Testis (tissue), 3 donors: ENCODE data around the gene RANBP6. TPM values are rescaled to one million over a fixed set of nuclear protein-coding genes. Genes with fewer than 3 reads are reported as not detected.
"Not testable (repeated sequence)": the region's sequence is repeated elsewhere in the genome, so short reads cannot be mapped to it uniquely, and the experiment has no call there.

ENCODE experiments used
- DNase-seq: peaks from one replicate; pipeline ENCODE4 v3.0.0-alpha.2; 2019
- H3K27ac ChIP-seq, 2 donors: fragments of 200-600 bp; sonication (generic); one replicate each; pipeline ENCODE4 v1.5.1; 2019
- H3K27me3 ChIP-seq: fragments of 200-600 bp; sonication (generic); one replicate; pipeline ENCODE4 v1.5.1; 2019
- H3K36me3 ChIP-seq: fragments of 200-600 bp; sonication (generic); one replicate; pipeline ENCODE4 v1.5.1; 2017; ENCODE audit warnings: low read depth; ENCODE audit errors: missing control alignments
- H3K4me1 ChIP-seq: fragments of 200-600 bp; sonication (generic); one replicate; pipeline ENCODE4 v1.5.1; 2019
- H3K4me3 ChIP-seq, 2 donors: fragments of 200-600 bp; sonication (generic); one replicate each; pipeline ENCODE4 v1.5.1; 2017 to 2019
- H3K9me3 ChIP-seq: fragments of 200-600 bp; sonication (generic); one replicate; pipeline ENCODE4 v1.5.1; 2017
- CTCF ChIP-seq, 3 experiments: fragments of 450-650 bp in 2 of 3; fragments of 200-600 bp in 1 of 3; sonication (generic) in 1 of 3; IDR thresholded peaks; one replicate each; pipeline ENCODE4 v1.5.1; 2016 to 2019; ENCODE audit warnings: antibody characterized with exemption in 3 of 3, mild to moderate bottlenecking in 2 of 3, moderate library complexity in 1 of 3
- POLR2A ChIP-seq: fragments of 450-650 bp; IDR thresholded peaks from one replicate; pipeline ENCODE4 v1.6.1; 2017; ENCODE audit warnings: antibody characterized with exemption, mild to moderate bottlenecking, moderate library complexity
- WGBS, 2 donors: methylation state at CpG; one replicate each; pipeline ENCODE4 v1.1.5; 2018; 5-methylcytosine and 5-hydroxymethylcytosine counted together
- intact Hi-C: fragments of 100-400 bp; cut with DNase I; formaldehyde crosslinking; loops from one replicate; pipeline ENCODE4 v1.15.1; 2023; ENCODE audit warnings: low total_unique reads
- polyA plus RNA-seq: library from polyadenylated mRNA; stranded (reverse); fragments of 350-450 nt; fragmentation: Illumina TruSeq; extraction: RNeasy Lipid Tissue Mini Kit (QIAGEN cat#74804); gene quantifications from one replicate; pipeline ENCODE4 v1.2.3, GENCODE V29; 2014; ENCODE audit warnings: low read depth, low replicate concordance; ENCODE audit not compliant: insufficient read depth
- total RNA-seq, 2 donors: library from RNA; depleted of rRNA; stranded (reverse); fragments of >200 nt; gene quantifications; one replicate each; pipeline ENCODE4 v1.2.3, GENCODE V29; 2016

RANBP6 gene
- total and polyA plus RNA-seq, 3 donors from 2014 or later, result 6.9 to 16.0 (median 13.8) TPM

- WGBS, 2 donors, result 60 to 82% methylated on average over 1 to 5 of the region's 5 CpGs
Measured at GRCh38 chr9:6034954-6035353, 19.5 kb upstream of the RANBP6 start.

GRCh38 chr9:6029604-6030274 is 14.3 kb upstream of the RANBP6 start:
- peak; percentile 52 for DNase-seq
- Histone ChIP-seq H3K9me3 (no peaks in the 10 kb centered on the region), H3K27ac (peak overlapping the region; percentile 55 to 66), H3K4me1 (peaks cover 5% of the 10 kb centered on the region), H3K27me3 (no peaks in the 10 kb centered on the region), H3K36me3 (no peaks in the 10 kb centered on the region), H3K4me3 (no peak overlapping the region)
- intact Hi-C loops, result no loop called here
- WGBS, 2 donors, result 32 to 47% methylated on average over 4 of the region's 4 CpGs
- no peak for TF ChIP-seq POLR2A
- TF ChIP-seq CTCF (IDR thresholded peaks at IDR 0.05), result no peak

More at GRCh38 chr9:6034954-6035353, 19.5 kb upstream of the RANBP6 start:
- intact Hi-C loops, result no loop called here
- no peak for DNase-seq
- H3K27ac ChIP-seq, result no peak overlapping the region
- H3K36me3 ChIP-seq, result no peaks in the 10 kb centered on the region
- peaks cover 3% of the 10 kb centered on the region for H3K4me1 ChIP-seq
- no peaks in the 10 kb centered on the region for H3K27me3 ChIP-seq
- TF ChIP-seq CTCF (IDR thresholded peaks at IDR 0.05), result no peak
- no peak for TF ChIP-seq POLR2A
- no peaks in the 10 kb centered on the region for H3K9me3 ChIP-seq
- H3K4me3 ChIP-seq, result no peak overlapping the region

GRCh38 chr9:6024035-6024554 is 8.7 kb upstream of the RANBP6 start:
- DNase-seq, result no peak
- H3K36me3 ChIP-seq, result no peaks in the 10 kb centered on the region
- no peaks in the 10 kb centered on the region for H3K9me3 ChIP-seq
- peak; percentile 24 to 67 (median 47) for TF ChIP-seq CTCF (IDR thresholded peaks at IDR 0.05)
- TF ChIP-seq POLR2A, result no peak
- WGBS, 2 donors, result 49 to 57% methylated on average over 4 of the region's 4 CpGs
- intact Hi-C loops, result no loop called here
- no peaks in the 10 kb centered on the region for H3K27me3 ChIP-seq
- no peaks in the 10 kb centered on the region for H3K4me1 ChIP-seq
- no peak overlapping the region for H3K4me3 ChIP-seq
- no peak overlapping the region for H3K27ac ChIP-seq

- H3K9me3 ChIP-seq, intact Hi-C loops, DNase-seq, H3K36me3 ChIP-seq, H3K27ac ChIP-seq, H3K4me3 ChIP-seq, H3K27me3 ChIP-seq: not testable (repeated sequence)
- 92 to 97% methylated on average over 10 of the region's 10 CpGs for WGBS, 2 donors
- peaks cover 16% of the 10 kb centered on the region for H3K4me1 ChIP-seq
Measured at GRCh38 chr9:6016975-6017374, 1.6 kb upstream of the RANBP6 start.

GRCh38 chr9:6014670-6015270 is 654 bp downstream of the RANBP6 start:
- WGBS, 2 donors, result 28 to 34% methylated on average over 9 of the region's 9 CpGs
- intact Hi-C loops, result no loop called here
- Histone ChIP-seq H3K9me3 (no peaks in the 10 kb centered on the region), H3K27ac (peak overlapping the region; percentile 13 to 66), H3K27me3 (no peaks in the 10 kb centered on the region), H3K4me1 (peaks cover 16% of the 10 kb centered on the region), H3K4me3 (peak overlapping the region; percentile 66 to 86), H3K36me3 (no peaks in the 10 kb centered on the region)
- TF ChIP-seq POLR2A (no peak), CTCF (IDR thresholded peaks at IDR 0.05) (no peak)
- DNase-seq, result no peak
